Mesenchymal stem cell (in vitro differentiated cells and primary cell): ENCODE data around the gene FCHSD2.
A peak's percentile ranks its signal among the peaks of the same experiment; 100 is the strongest.

Experiments
- DNase-seq: peaks from one replicate; pipeline ENCODE4 v3.0.0-alpha.2; 2013
- H2AFZ ChIP-seq: one replicate; pipeline ENCODE4 v1.6.1; 2013; ENCODE audit warnings: low read depth, mild to moderate bottlenecking, control low read depth, inconsistent platforms, low read length, moderate library complexity
- H2AK5ac ChIP-seq: 2 replicates; pipeline ENCODE4 v1.6.1; 2013; ENCODE audit warnings: low read length, moderate library complexity, mild to moderate bottlenecking, inconsistent platforms; ENCODE audit not compliant: severe bottlenecking
- H2BK120ac ChIP-seq: one replicate; pipeline ENCODE4 v1.6.1; 2013; ENCODE audit warnings: low read depth, mild to moderate bottlenecking, inconsistent platforms, low read length, moderate library complexity
- H2BK12ac ChIP-seq, 2 experiments: one replicate each; pipeline ENCODE4 v1.6.1; 2013; ENCODE audit warnings: inconsistent platforms in 2 of 2, low read length in 2 of 2, mild to moderate bottlenecking in 2 of 2, moderate library complexity in 2 of 2, control low read depth in 1 of 2
- H2BK15ac ChIP-seq: one replicate; pipeline ENCODE4 v1.6.1; 2013; ENCODE audit warnings: mild to moderate bottlenecking, low read depth, inconsistent platforms; ENCODE audit not compliant: poor library complexity, severe bottlenecking
- H2BK5ac ChIP-seq: 2 replicates; pipeline ENCODE4 v1.6.1; 2013; ENCODE audit warnings: low read depth, mild to moderate bottlenecking, low read length, control low read depth, inconsistent platforms; ENCODE audit not compliant: poor library complexity, severe bottlenecking
- H3K14ac ChIP-seq, 2 experiments: one replicate each; pipeline ENCODE4 v1.6.1; 2013; ENCODE audit warnings: inconsistent platforms in 2 of 2, low read length in 2 of 2, control low read depth in 1 of 2, mild to moderate bottlenecking in 1 of 2, moderate library complexity in 1 of 2
- H3K18ac ChIP-seq, 2 experiments: one replicate each; pipeline ENCODE4 v1.6.1; 2013; ENCODE audit warnings: inconsistent platforms in 2 of 2, low read length in 2 of 2, control low read depth in 1 of 2, low read depth in 1 of 2, mild to moderate bottlenecking in 1 of 2
- H3K23ac ChIP-seq, 2 experiments: one replicate each; pipeline ENCODE4 v1.6.1; 2013; ENCODE audit warnings: inconsistent platforms in 2 of 2, low read length in 2 of 2, mild to moderate bottlenecking in 2 of 2, moderate library complexity in 2 of 2, control low read depth in 1 of 2
- H3K27ac ChIP-seq: 2 replicates; pipeline ENCODE4 v1.5.1; 2013; ENCODE audit warnings: mild to moderate bottlenecking, moderate library complexity, low read length, control low read depth, inconsistent platforms; ENCODE audit not compliant: poor library complexity, severe bottlenecking
- H3K27me3 ChIP-seq, 2 experiments: 2 replicates each; pipeline versions ENCODE4 v1.6.1 to v1.7.0; 2013; ENCODE audit warnings: low read length in 2 of 2, mild to moderate bottlenecking in 2 of 2, moderate library complexity in 2 of 2, control low read depth in 1 of 2, inconsistent platforms in 1 of 2; ENCODE audit not compliant: control insufficient read depth in 1 of 2, insufficient read depth in 1 of 2
- H3K36me3 ChIP-seq, 2 experiments: 2 replicates each; pipeline versions ENCODE4 v1.6.1 to v1.7.0; 2013; ENCODE audit warnings: low read length in 2 of 2, control low read depth in 1 of 2, inconsistent platforms in 1 of 2, low read depth in 1 of 2, mild to moderate bottlenecking in 1 of 2; ENCODE audit not compliant: insufficient read depth in 2 of 2, control insufficient read depth in 1 of 2
- H3K4ac ChIP-seq, 2 experiments: one replicate each; pipeline ENCODE4 v1.6.1; 2013; ENCODE audit warnings: inconsistent platforms in 2 of 2, low read length in 2 of 2, mild to moderate bottlenecking in 2 of 2, moderate library complexity in 2 of 2, control low read depth in 1 of 2, low read depth in 1 of 2
- H3K4me1 ChIP-seq: 2 replicates; pipeline ENCODE4 v1.6.1; 2013; ENCODE audit warnings: low read depth, low read length, control low read depth; ENCODE audit not compliant: control insufficient read depth, insufficient read depth
- H3K4me2 ChIP-seq: 2 replicates; pipeline ENCODE4 v1.6.1; 2013; ENCODE audit warnings: low read length, mild to moderate bottlenecking, inconsistent platforms; ENCODE audit not compliant: poor library complexity, severe bottlenecking
- H3K4me3 ChIP-seq, 2 experiments: 2 replicates each; pipeline versions ENCODE4 v1.5.1 to v1.7.0; 2013; ENCODE audit warnings: low read length in 2 of 2, mild to moderate bottlenecking in 2 of 2, control low read depth in 1 of 2, low read depth in 1 of 2; ENCODE audit not compliant: insufficient read depth in 1 of 2
- H3K79me1 ChIP-seq: replicated peaks from 2 replicates; pipeline ENCODE4 v1.6.1; 2013; ENCODE audit warnings: mild to moderate bottlenecking, control low read depth, low read length, inconsistent platforms; ENCODE audit not compliant: poor library complexity, severe bottlenecking
- H3K9ac ChIP-seq: 2 replicates; pipeline ENCODE4 v1.7.0; 2013; ENCODE audit warnings: mild to moderate bottlenecking, low read length, moderate library complexity
- H3K9me3 ChIP-seq: 2 replicates; pipeline ENCODE4 v1.7.0; 2013; ENCODE audit warnings: mild to moderate bottlenecking, low read length; ENCODE audit not compliant: control insufficient read depth
- H4K8ac ChIP-seq: one replicate; pipeline ENCODE4 v1.6.1; 2013; ENCODE audit warnings: inconsistent platforms, mild to moderate bottlenecking, low read length, moderate library complexity
- H4K91ac ChIP-seq: one replicate; pipeline ENCODE4 v1.6.1; 2013; ENCODE audit warnings: mild to moderate bottlenecking, low read length, inconsistent platforms
- WGBS: methylation state at CpG from one replicate; pipeline ENCODE4 v1.1.7; 2013; ENCODE audit warnings: mixed read lengths; 5-methylcytosine and 5-hydroxymethylcytosine counted together

Gene FCHSD2

DNA sequence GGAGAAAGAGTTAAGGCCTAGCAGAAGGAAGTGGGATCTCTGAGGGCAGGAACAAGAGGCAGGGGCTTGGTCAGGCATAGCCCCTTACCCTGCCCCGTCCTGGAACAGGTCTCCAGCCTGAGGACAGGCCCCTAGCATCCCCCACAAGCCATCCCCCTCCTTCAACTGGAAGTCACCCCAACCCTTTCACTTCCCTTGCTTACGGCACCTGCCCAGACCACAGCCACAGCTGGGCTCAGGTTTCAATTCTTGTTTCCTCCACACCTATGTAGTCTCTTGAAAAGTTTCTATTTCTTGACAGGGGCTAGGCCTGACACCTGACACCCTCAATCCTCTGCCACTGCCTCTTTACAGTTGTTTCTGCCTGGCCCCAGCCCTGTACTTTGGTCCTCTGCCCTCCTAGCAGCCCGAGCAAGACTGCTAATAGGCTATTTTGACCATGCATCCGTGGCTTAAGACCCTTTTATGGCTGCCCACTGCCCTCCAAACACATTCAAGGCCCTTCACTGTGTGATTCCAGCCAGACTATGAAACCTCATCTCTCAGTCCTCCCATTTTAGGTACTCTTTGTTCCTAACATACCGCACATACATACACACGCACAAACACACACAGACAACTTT is 10.9 kb upstream of the FCHSD2 start:
- no peak overlapping the region for H2BK15ac ChIP-seq
- H3K9ac ChIP-seq: no peak overlapping the region
- H3K36me3 ChIP-seq: no peaks in the 10 kb centered on the region
- 80% methylated on average over 6 of the region's 6 CpGs for WGBS
- H3K4ac ChIP-seq: no peak overlapping the region
- H4K8ac ChIP-seq: no peak overlapping the region
- H3K27me3 ChIP-seq: no peaks in the 10 kb centered on the region
- H2AK5ac ChIP-seq: no peak overlapping the region
- H3K18ac ChIP-seq: no peak overlapping the region
- no peak overlapping the region for H3K27ac ChIP-seq
- H3K9me3 ChIP-seq: no peaks in the 10 kb centered on the region
- no peaks in the 10 kb centered on the region for H3K79me1 ChIP-seq
- peaks cover 19% of the 10 kb centered on the region for H3K4me1 ChIP-seq
- no peak overlapping the region for H3K4me3 ChIP-seq
- no peak overlapping the region for H2AFZ ChIP-seq
- H2BK120ac ChIP-seq: no peak overlapping the region
- no peak overlapping the region for H3K23ac ChIP-seq
- no peak for DNase-seq
- no peak overlapping the region for H3K14ac ChIP-seq
- H3K4me2 ChIP-seq: no peak overlapping the region
- H4K91ac ChIP-seq: no peak overlapping the region
- no peak overlapping the region for H2BK5ac ChIP-seq
- H2BK12ac ChIP-seq: no peak overlapping the region

DNA sequence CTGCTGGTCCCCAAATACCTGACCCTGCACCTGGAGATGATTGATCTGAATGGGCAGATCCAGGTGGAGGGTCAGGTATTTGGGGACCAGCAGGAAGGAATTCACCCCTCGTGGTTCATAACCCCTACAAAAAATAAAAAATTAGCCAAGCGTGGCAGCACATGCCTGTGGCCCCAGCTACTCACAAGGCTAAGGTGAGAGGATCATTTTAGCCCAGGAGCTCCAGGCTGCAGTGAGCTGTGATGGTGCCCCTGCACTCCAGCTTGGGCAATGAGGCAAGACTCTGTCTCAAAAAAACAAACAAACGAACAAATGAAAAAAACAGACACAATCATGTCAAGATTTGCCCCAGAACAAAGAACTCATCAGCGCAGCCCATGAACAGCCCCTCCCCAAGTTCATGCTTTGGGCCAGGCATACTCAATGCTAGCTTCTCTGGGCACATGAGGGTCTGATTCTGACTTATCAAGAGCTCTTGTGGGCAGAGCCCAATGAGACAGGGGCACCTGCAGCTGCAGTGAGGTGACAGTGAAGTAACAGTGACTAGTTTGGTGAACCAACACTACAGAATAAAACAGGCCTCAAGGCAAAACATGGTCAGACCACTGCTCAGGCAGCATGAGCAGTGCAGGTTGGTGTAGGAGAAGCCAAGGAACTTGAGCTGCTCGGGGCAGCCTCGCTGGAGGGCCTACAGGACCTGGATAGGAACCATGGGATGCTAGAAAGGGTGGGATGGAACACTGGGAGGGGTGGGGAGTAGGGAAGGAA is 10.2 kb upstream of the FCHSD2 start:
- no peak overlapping the region for H3K4me3 ChIP-seq
- H3K18ac ChIP-seq: no peak overlapping the region
- 81% methylated on average over 5 of the region's 6 CpGs for WGBS
- no peaks in the 10 kb centered on the region for H3K36me3 ChIP-seq
- H2AFZ ChIP-seq: no peak overlapping the region
- H3K14ac ChIP-seq: no peak overlapping the region
- no peaks in the 10 kb centered on the region for H3K79me1 ChIP-seq
- no peak overlapping the region for H3K23ac ChIP-seq
- H3K27ac ChIP-seq: no peak overlapping the region
- peaks cover 15% of the 10 kb centered on the region for H3K4me1 ChIP-seq
- H4K91ac ChIP-seq: no peak overlapping the region
- H3K4ac ChIP-seq: no peak overlapping the region
- H2AK5ac ChIP-seq: no peak overlapping the region
- no peak overlapping the region for H2BK120ac ChIP-seq
- no peak overlapping the region for H3K4me2 ChIP-seq
- no peak for DNase-seq
- H3K9ac ChIP-seq: no peak overlapping the region
- H2BK15ac ChIP-seq: no peak overlapping the region
- no peaks in the 10 kb centered on the region for H3K27me3 ChIP-seq
- no peak overlapping the region for H2BK12ac ChIP-seq
- H3K9me3 ChIP-seq: no peaks in the 10 kb centered on the region
- H2BK5ac ChIP-seq: no peak overlapping the region
- no peak overlapping the region for H4K8ac ChIP-seq

DNA sequence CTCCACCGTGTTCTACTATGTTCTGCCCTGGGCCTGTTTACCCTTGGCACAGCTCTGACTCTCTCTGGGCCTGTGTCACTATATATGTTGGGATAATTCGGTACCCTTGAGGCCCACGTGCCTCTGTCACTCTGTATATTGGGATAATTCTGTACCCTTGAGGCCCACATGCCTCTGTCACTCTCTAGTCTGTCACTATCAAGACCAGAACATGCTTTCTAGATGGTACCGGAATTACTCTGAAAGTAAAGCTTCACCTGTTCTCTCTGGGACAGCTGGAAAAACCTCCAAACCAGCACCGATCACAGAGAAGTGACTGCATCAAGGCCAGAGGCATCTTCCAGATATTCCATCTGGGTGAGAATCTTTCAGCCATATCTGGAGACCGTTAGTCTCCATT is 9.3 kb upstream of the FCHSD2 start:
- no peak overlapping the region for H3K18ac ChIP-seq
- 90% methylated on average over 6 of the region's 6 CpGs for WGBS
- H2BK5ac ChIP-seq: no peak overlapping the region
- H3K9ac ChIP-seq: no peak overlapping the region
- no peak overlapping the region for H3K27ac ChIP-seq
- H4K8ac ChIP-seq: no peak overlapping the region
- no peak overlapping the region for H4K91ac ChIP-seq
- no peak overlapping the region for H3K4ac ChIP-seq
- no peak overlapping the region for H2BK12ac ChIP-seq
- no peak overlapping the region for H3K23ac ChIP-seq
- H3K9me3 ChIP-seq: no peaks in the 10 kb centered on the region
- no peaks in the 10 kb centered on the region for H3K27me3 ChIP-seq
- no peak overlapping the region for H3K14ac ChIP-seq
- no peak overlapping the region for H2BK15ac ChIP-seq
- DNase-seq: no peak
- H3K36me3 ChIP-seq: no peaks in the 10 kb centered on the region
- H2BK120ac ChIP-seq: no peak overlapping the region
- peaks cover 13% of the 10 kb centered on the region for H3K4me1 ChIP-seq
- no peak overlapping the region for H3K4me3 ChIP-seq
- no peak overlapping the region for H2AK5ac ChIP-seq
- H2AFZ ChIP-seq: no peak overlapping the region
- no peak overlapping the region for H3K4me2 ChIP-seq
- H3K79me1 ChIP-seq: no peaks in the 10 kb centered on the region

DNA sequence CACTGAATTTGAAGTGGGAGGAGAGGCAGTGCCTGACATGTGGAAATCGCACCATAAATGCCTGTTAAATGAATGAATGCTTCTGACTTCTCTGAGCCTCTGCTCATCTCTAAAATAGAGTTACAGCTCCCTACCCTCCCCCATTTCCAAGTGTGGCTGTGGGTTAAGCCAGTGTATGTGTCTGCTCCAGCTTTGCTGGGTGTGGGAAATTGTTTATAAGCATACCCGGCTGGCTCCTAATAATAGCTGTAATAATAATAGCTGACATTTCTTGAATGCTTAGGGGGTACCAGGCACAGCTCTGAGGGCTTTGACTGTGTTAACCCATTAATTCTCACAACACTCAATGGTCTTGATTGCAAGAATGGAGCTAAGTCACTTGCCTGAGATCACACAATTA is 7.0 kb upstream of the FCHSD2 start:
- Histone ChIP-seq H2AK5ac (no peak overlapping the region), H3K4me1 (peaks cover 13% of the 10 kb centered on the region), H3K79me1 (no peaks in the 10 kb centered on the region), H3K4ac (no peak overlapping the region), H4K91ac (no peak overlapping the region), H3K4me3 (no peak overlapping the region), H2AFZ (no peak overlapping the region), H3K23ac (no peak overlapping the region), H3K36me3 (no peaks in the 10 kb centered on the region), H2BK15ac (no peak overlapping the region), H3K27me3 (no peaks in the 10 kb centered on the region), H3K4me2 (no peak overlapping the region), H2BK5ac (no peak overlapping the region), H3K14ac (no peak overlapping the region), H3K27ac (no peak overlapping the region), H3K9ac (no peak overlapping the region), H3K18ac (no peak overlapping the region), H3K9me3 (no peaks in the 10 kb centered on the region), H2BK120ac (no peak overlapping the region), H2BK12ac (no peak overlapping the region), H4K8ac (no peak overlapping the region)
- peak; percentile 24 for DNase-seq
- WGBS: 80% methylated on average over 1 of the region's 2 CpGs
